GM21737 (cell line): ENCODE results near the gene EHMT1.

Experiments
- ATAC-seq: cut with Tn5 transposase; IDR thresholded peaks from one replicate; pipeline ENCODE4 v1.9.1; 2021; ENCODE audit warnings: mild to moderate bottlenecking, moderate library complexity; ENCODE audit not compliant: unreplicated experiment

EHMT1 gene

GRCh38 chr9:137618105-137619067 is at the start of gene EHMT1:
Gene EHMT1 (plus strand): TSS chr9:137619005. CDS start chr9:137619029, 24 bp downstream.
- ATAC-seq, result peak; percentile 63

GRCh38 chr9:137569609-137570203 is 49.1 kb upstream of the EHMT1 start:
- ATAC-seq, result no peak

- ATAC-seq, result no peak
Observed at GRCh38 chr9:137570566-137570965, 48.2 kb upstream of the EHMT1 start.

GRCh38 chr9:137574192-137574591 is 44.6 kb upstream of the EHMT1 start:
- ATAC-seq, result no peak

GRCh38 chr9:137575364-137575715 is 43.5 kb upstream of the EHMT1 start:
- ATAC-seq, result no peak

GRCh38 chr9:137575716-137576411 is 42.9 kb upstream of the EHMT1 start:
- no peak for ATAC-seq

- ATAC-seq, result peak; percentile 79
Observed at GRCh38 chr9:137578518-137579258, 40.1 kb upstream of the EHMT1 start, which contains the start of gene DPH7. Gene DPH7 (minus strand): TSS chr9:137578925. CDS start chr9:137578777, 148 bp downstream.

GRCh38 chr9:137579259-137579604 is 39.6 kb upstream of the EHMT1 start:
- ATAC-seq, result no peak

GRCh38 chr9:137580209-137580953 is 38.4 kb upstream of the EHMT1 start:
- no peak for ATAC-seq

GRCh38 chr9:137580954-137581322 is 37.9 kb upstream of the EHMT1 start:
- no peak for ATAC-seq

GRCh38 chr9:137581361-137582285 is 37.2 kb upstream of the EHMT1 start:
- ATAC-seq, result no peak

- ATAC-seq, result no peak
Observed at GRCh38 chr9:137582286-137582860, 36.4 kb upstream of the EHMT1 start.

- no peak for ATAC-seq
Observed at GRCh38 chr9:137583347-137583746, 35.5 kb upstream of the EHMT1 start.

GRCh38 chr9:137583957-137584356 is 34.8 kb upstream of the EHMT1 start:
- no peak for ATAC-seq

GRCh38 chr9:137586854-137587253 is 32.0 kb upstream of the EHMT1 start:
- no peak for ATAC-seq

- ATAC-seq, result no peak
Observed at GRCh38 chr9:137588311-137588710, 30.5 kb upstream of the EHMT1 start.

- ATAC-seq, result no peak
Observed at GRCh38 chr9:137588891-137589290, 29.9 kb upstream of the EHMT1 start.

- peak; percentile 24 for ATAC-seq
Observed at GRCh38 chr9:137589441-137590122, 29.2 kb upstream of the EHMT1 start.
